ENCODE measurements around the gene RGS9BP.

The RGS9BP gene

DNA sequence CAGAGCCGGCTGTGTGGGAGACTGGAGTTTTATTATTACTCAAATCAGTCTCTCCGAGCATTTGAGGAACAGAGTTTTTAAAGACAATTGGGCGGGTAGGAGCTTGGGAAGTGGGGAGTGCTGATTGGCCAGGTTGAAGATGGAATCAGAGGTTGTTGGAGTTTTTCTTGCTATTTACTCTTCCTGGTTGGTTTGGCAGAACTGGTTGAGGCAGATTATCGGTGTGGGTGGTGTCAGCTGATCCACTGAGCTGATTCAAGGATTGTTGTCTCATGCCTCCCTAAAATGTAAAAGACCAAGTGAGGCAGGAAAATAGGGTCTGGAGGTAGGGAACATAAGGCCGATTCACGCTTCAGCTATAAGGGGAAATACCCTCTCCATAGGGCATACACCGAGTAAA, 42.6 kb downstream of the RGS9BP start:
- no peaks in the 10 kb centered on the region for H3K27me3 ChIP-seq (ENCODE audit: insufficient read depth, low read length)
- no peaks in the 10 kb centered on the region for H3K9me3 ChIP-seq (ENCODE audit: insufficient read depth, low read depth, low read length)
- H3K27ac ChIP-seq (ENCODE audit: low read depth, low read length): no peak overlapping the region
- no peak overlapping the region for H2AFZ ChIP-seq (ENCODE audit: insufficient read depth, low read length, poor library complexity)
- peaks cover 0 to 6% of the 10 kb centered on the region in 2 experiments for H3K4me1 ChIP-seq (ENCODE audit: control insufficient read depth in 1 of 2, insufficient read depth in 2 of 2, low read length in 2 of 2)
- no peak overlapping the region for H4K91ac ChIP-seq (ENCODE audit: low read depth, low read length)
- H2BK120ac ChIP-seq (ENCODE audit: insufficient read depth, low read length, poor library complexity): no peak overlapping the region
- H3K79me2 ChIP-seq (ENCODE audit: control insufficient read depth, insufficient read depth, low read length, poor library complexity): no peaks in the 10 kb centered on the region
- no peak overlapping the region for H4K12ac ChIP-seq (ENCODE audit: low read depth, low read length)
- peak overlapping the region; percentile 63 for H3K23ac ChIP-seq (ENCODE audit: low read length)
- no peak overlapping the region for H2BK5ac ChIP-seq (ENCODE audit: low read depth, low read length, poor library complexity)
- H3K36me3 ChIP-seq (ENCODE audit: control insufficient read depth in 1 of 2, insufficient read depth in 2 of 2, low read length in 2 of 2): peaks cover 0 to 2% of the 10 kb centered on the region in 2 experiments
- no peak overlapping the region for H3K18ac ChIP-seq (ENCODE audit: low read length)
- H2AK5ac ChIP-seq (ENCODE audit: low read length): no peak overlapping the region
- no peak overlapping the region for H3K4me3 ChIP-seq (ENCODE audit: low read depth, low read length)
- no peak overlapping the region for H3K14ac ChIP-seq (ENCODE audit: low read length)
- H3K4ac ChIP-seq (ENCODE audit: low read depth, low read length): no peak overlapping the region
- no peak overlapping the region for H3K9ac ChIP-seq (ENCODE audit: low read length)
- no peak overlapping the region for H3K4me2 ChIP-seq (ENCODE audit: low read length)
- no peak overlapping the region for H4K8ac ChIP-seq (ENCODE audit: low read depth, low read length)
- H2BK12ac ChIP-seq (ENCODE audit: low read length): no peak overlapping the region
- WGBS (ENCODE audit: extremely low coverage, insufficient coverage, insufficient read length): no CpG with 5 or more reads among the region's 7 CpGs
- DNase-seq: no peak
- H3K79me1 ChIP-seq (ENCODE audit: low read length): no peaks in the 10 kb centered on the region

DNA sequence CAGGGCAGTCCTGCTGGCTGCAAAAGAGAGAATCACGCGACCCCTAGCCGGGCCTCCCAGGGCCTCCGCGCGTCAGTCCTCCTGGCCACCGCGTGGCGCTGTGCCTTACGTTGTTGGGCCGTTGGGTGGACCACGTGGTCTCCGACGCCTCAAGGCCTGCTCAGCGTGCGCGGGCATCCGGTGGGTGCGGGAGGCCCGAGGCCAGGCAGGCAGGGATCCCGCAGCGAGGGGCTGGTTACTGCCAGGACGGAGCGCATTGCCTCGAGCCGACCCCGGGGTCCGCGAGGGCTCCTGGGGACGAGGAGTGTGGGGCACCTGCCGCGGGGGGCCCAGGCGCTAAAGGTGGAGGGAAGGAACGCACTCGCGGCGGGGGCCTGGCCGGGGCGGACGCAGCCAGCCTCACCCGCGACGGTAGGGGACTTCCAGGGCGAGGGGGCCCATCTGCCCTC, 44.0 kb downstream of the RGS9BP start, which contains the start of gene TDRD12:
TDRD12 (plus strand) TSS at position 157 of the 449 bp plus-strand sequence. CDS start 306 bp downstream, outside the sequence.
- Histone ChIP-seq H3K4me3 (ENCODE audit: low read depth, low read length) (no peak within 1 kb of the TSS), H3K4me2 (ENCODE audit: low read length) (no peak within 1 kb of the TSS), H3K79me1 (ENCODE audit: low read length) (no peaks in the 10 kb centered on the region), H3K79me2 (ENCODE audit: control insufficient read depth, insufficient read depth, low read length, poor library complexity) (no peaks in the 10 kb centered on the region), H2BK120ac (ENCODE audit: insufficient read depth, low read length, poor library complexity) (no peak within 1 kb of the TSS), H4K8ac (ENCODE audit: low read depth, low read length) (no peak within 1 kb of the TSS), H3K27me3 (ENCODE audit: insufficient read depth, low read length) (no peaks in the 10 kb centered on the region), H3K4ac (ENCODE audit: low read depth, low read length) (no peak within 1 kb of the TSS), H3K9ac (ENCODE audit: low read length) (no peak within 1 kb of the TSS), H3K9me3 (ENCODE audit: insufficient read depth, low read depth, low read length) (no peaks in the 10 kb centered on the region), H3K14ac (ENCODE audit: low read length) (no peak within 1 kb of the TSS), H2BK12ac (ENCODE audit: low read length) (no peak within 1 kb of the TSS), H4K12ac (ENCODE audit: low read depth, low read length) (no peak within 1 kb of the TSS), H2AK5ac (ENCODE audit: low read length) (no peak within 1 kb of the TSS), H3K4me1 (ENCODE audit: control insufficient read depth in 1 of 2, insufficient read depth in 2 of 2, low read length in 2 of 2) (peaks cover 0 to 6% of the 10 kb centered on the region in 2 experiments), H3K23ac (ENCODE audit: low read length) (no peak within 1 kb of the TSS), H2BK5ac (ENCODE audit: low read depth, low read length, poor library complexity) (no peak within 1 kb of the TSS), H2AFZ (ENCODE audit: insufficient read depth, low read length, poor library complexity) (no peak within 1 kb of the TSS), H4K91ac (ENCODE audit: low read depth, low read length) (no peak within 1 kb of the TSS), H3K18ac (ENCODE audit: low read length) (no peak within 1 kb of the TSS), H3K27ac (ENCODE audit: low read depth, low read length) (no peak within 1 kb of the TSS), H3K36me3 (ENCODE audit: control insufficient read depth in 1 of 2, insufficient read depth in 2 of 2, low read length in 2 of 2) (peaks cover 0 to 2% of the 10 kb centered on the region in 2 experiments)
- no CpG with 5 or more reads among the region's 44 CpGs for WGBS (ENCODE audit: extremely low coverage, insufficient coverage, insufficient read length)
- DNase-seq: no peak

DNA sequence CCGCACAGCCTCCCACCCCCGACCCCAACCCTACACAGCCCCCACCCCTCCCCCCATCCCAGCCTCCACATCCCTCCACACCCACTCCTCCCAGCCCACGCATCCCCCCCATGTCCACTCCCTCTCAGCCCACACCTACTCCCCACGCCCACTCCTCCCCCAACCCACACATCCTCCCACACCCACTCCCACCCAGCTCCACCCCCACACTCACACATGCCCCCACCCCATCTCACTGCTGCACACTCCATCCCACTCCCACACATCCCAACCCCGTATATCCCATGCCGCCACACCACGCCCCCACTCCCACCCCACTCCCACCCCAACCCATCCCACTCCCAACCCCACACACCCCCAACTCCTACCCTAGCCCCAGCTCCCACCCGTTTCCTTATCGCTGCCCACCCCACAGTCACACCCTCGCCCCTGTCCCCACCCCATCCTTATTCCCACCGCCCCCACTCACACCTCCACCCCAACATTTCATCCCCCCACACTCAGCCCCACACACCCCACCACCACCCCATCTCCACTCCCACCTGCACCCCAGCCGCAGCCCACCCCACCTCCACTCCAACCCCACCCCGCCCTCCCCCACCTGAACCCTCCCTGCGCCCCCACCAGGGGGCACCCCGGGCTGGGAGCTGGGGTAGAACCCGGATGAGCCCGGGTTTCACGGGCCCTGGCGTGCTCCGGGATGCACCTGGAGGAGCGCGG, 44.7 kb downstream of the RGS9BP start:
- Histone ChIP-seq H3K9me3 (ENCODE audit: insufficient read depth, low read depth, low read length) (no peaks in the 10 kb centered on the region), H3K18ac (ENCODE audit: low read length) (no peak overlapping the region), H3K36me3 (ENCODE audit: control insufficient read depth in 1 of 2, insufficient read depth in 2 of 2, low read length in 2 of 2) (peaks cover 0 to 2% of the 10 kb centered on the region in 2 experiments), H4K12ac (ENCODE audit: low read depth, low read length) (no peak overlapping the region), H3K4ac (ENCODE audit: low read depth, low read length) (no peak overlapping the region), H2AK5ac (ENCODE audit: low read length) (no peak overlapping the region), H3K4me1 (ENCODE audit: control insufficient read depth in 1 of 2, insufficient read depth in 2 of 2, low read length in 2 of 2) (peaks cover 0 to 6% of the 10 kb centered on the region in 2 experiments), H2BK5ac (ENCODE audit: low read depth, low read length, poor library complexity) (no peak overlapping the region), H4K8ac (ENCODE audit: low read depth, low read length) (no peak overlapping the region), H2BK12ac (ENCODE audit: low read length) (no peak overlapping the region), H3K27me3 (ENCODE audit: insufficient read depth, low read length) (no peaks in the 10 kb centered on the region), H4K91ac (ENCODE audit: low read depth, low read length) (no peak overlapping the region), H3K14ac (ENCODE audit: low read length) (no peak overlapping the region), H3K9ac (ENCODE audit: low read length) (no peak overlapping the region), H2BK120ac (ENCODE audit: insufficient read depth, low read length, poor library complexity) (no peak overlapping the region), H3K4me3 (ENCODE audit: low read depth, low read length) (no peak overlapping the region), H2AFZ (ENCODE audit: insufficient read depth, low read length, poor library complexity) (no peak overlapping the region), H3K79me2 (ENCODE audit: control insufficient read depth, insufficient read depth, low read length, poor library complexity) (no peaks in the 10 kb centered on the region), H3K23ac (ENCODE audit: low read length) (no peak overlapping the region), H3K27ac (ENCODE audit: low read depth, low read length) (no peak overlapping the region), H3K79me1 (ENCODE audit: low read length) (no peaks in the 10 kb centered on the region), H3K4me2 (ENCODE audit: low read length) (no peak overlapping the region)
- DNase-seq: no peak
- WGBS (ENCODE audit: extremely low coverage, insufficient coverage, insufficient read length): 100% methylated on average over 2 of the region's 22 CpGs

DNA sequence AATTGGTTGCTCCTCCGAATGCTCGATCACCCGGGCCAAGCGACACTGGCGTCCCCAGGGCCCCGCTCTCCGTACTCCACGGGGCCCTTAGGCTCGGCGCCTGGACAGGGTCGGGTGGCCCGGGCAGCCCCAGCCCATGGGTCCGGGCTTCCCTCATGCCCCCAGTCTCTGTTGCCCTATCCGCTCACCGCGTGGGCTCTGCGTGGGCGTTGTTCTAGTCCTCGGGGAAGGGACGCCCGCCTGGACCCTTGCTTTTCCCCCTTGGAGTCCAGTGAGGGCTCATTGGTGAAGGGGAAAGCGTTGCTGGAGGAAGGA, 45.2 kb downstream of the RGS9BP start:
- Histone ChIP-seq H3K27ac (ENCODE audit: low read depth, low read length) (no peak overlapping the region), H3K9me3 (ENCODE audit: insufficient read depth, low read depth, low read length) (no peaks in the 10 kb centered on the region), H2AFZ (ENCODE audit: insufficient read depth, low read length, poor library complexity) (no peak overlapping the region), H3K27me3 (ENCODE audit: insufficient read depth, low read length) (no peaks in the 10 kb centered on the region), H3K4me2 (ENCODE audit: low read length) (no peak overlapping the region), H2BK5ac (ENCODE audit: low read depth, low read length, poor library complexity) (no peak overlapping the region), H3K36me3 (ENCODE audit: control insufficient read depth in 1 of 2, insufficient read depth in 2 of 2, low read length in 2 of 2) (peaks cover 0 to 2% of the 10 kb centered on the region in 2 experiments), H4K12ac (ENCODE audit: low read depth, low read length) (no peak overlapping the region), H3K4me1 (ENCODE audit: control insufficient read depth in 1 of 2, insufficient read depth in 2 of 2, low read length in 2 of 2) (peaks cover 0 to 6% of the 10 kb centered on the region in 2 experiments), H2AK5ac (ENCODE audit: low read length) (no peak overlapping the region), H3K14ac (ENCODE audit: low read length) (no peak overlapping the region), H4K91ac (ENCODE audit: low read depth, low read length) (no peak overlapping the region), H3K4me3 (ENCODE audit: low read depth, low read length) (no peak overlapping the region), H4K8ac (ENCODE audit: low read depth, low read length) (no peak overlapping the region), H3K23ac (ENCODE audit: low read length) (no peak overlapping the region), H2BK120ac (ENCODE audit: insufficient read depth, low read length, poor library complexity) (no peak overlapping the region), H3K4ac (ENCODE audit: low read depth, low read length) (no peak overlapping the region), H3K79me1 (ENCODE audit: low read length) (no peaks in the 10 kb centered on the region), H3K9ac (ENCODE audit: low read length) (no peak overlapping the region), H2BK12ac (ENCODE audit: low read length) (no peak overlapping the region), H3K79me2 (ENCODE audit: control insufficient read depth, insufficient read depth, low read length, poor library complexity) (no peaks in the 10 kb centered on the region), H3K18ac (ENCODE audit: low read length) (no peak overlapping the region)
- WGBS (ENCODE audit: extremely low coverage, insufficient coverage, insufficient read length): no CpG with 5 or more reads among the region's 22 CpGs
- DNase-seq: no peak

All from trophoblast cell (in vitro differentiated cells and primary cell).